ENCODE data around the gene AADACL4.

Gene AADACL4

GRCh38 chr1:12643785-12644184 lies at the start of gene AADACL4:
Gene AADACL4, plus strand, starts transcription at chr1:12644085. Its CDS starts 462 bp downstream, at chr1:12644547.
- DNase-seq = no peak

DNA sequence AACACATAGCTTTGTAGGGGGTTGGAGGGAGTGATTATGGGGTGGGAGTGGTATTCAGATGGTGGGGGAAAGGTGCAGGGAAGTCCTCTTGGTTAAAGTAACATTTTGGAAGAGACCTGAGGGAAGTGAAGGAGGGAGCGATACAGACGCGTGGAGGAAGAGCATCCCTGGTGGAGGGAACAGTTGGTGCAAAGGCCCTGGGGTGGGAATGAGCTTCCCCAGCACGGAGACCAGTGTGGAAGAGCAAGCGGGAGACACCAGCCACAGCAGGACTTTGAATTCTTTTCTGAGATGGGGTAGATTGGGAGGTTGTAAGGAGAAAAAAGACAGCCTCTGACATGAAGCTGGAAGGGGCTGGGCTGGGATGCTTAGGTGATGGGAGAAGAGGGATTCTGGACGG lies 49.4 kb upstream of the AADACL4 start:
- DNase-seq = no peak

GRCh38 chr1:12594966-12595756 lies 48.7 kb upstream of the AADACL4 start:
- no peak for DNase-seq

- no peak for DNase-seq
Observed at GRCh38 chr1:12595757-12596006, 48.2 kb upstream of the AADACL4 start.

- DNase-seq = no peak
Observed at GRCh38 chr1:12596007-12596821, 47.7 kb upstream of the AADACL4 start.

- no peak for DNase-seq
Observed at GRCh38 chr1:12597792-12598191, 46.1 kb upstream of the AADACL4 start.

- DNase-seq = no peak
Observed at GRCh38 chr1:12598974-12599373, 44.9 kb upstream of the AADACL4 start.

- DNase-seq = no peak
Observed at GRCh38 chr1:12599657-12600056, 44.2 kb upstream of the AADACL4 start.

DNA sequence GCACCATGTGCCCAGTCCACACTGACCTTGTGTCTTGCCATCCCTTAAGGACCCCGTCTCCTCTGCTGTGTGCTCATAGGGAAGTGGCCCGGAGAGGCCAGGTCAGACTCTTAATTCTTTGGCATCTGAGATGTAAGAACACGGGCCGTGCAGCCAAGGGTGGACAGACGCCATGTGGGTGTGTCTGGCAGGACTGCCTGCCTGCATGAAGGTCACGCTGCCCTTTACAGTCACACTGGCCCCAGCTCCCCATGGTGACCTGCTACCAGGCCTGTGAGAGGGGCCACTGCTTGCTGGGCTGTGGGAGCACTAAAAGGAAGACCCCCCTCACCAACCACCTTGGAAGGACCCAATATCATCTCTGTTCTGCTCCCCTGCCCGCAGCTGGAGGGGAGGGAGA lies 43.5 kb upstream of the AADACL4 start:
- DNase-seq = no peak

GRCh38 chr1:12600880-12601633 lies 42.8 kb upstream of the AADACL4 start:
- peak in 1 of 2 experiments; percentile 12 for DNase-seq

DNA sequence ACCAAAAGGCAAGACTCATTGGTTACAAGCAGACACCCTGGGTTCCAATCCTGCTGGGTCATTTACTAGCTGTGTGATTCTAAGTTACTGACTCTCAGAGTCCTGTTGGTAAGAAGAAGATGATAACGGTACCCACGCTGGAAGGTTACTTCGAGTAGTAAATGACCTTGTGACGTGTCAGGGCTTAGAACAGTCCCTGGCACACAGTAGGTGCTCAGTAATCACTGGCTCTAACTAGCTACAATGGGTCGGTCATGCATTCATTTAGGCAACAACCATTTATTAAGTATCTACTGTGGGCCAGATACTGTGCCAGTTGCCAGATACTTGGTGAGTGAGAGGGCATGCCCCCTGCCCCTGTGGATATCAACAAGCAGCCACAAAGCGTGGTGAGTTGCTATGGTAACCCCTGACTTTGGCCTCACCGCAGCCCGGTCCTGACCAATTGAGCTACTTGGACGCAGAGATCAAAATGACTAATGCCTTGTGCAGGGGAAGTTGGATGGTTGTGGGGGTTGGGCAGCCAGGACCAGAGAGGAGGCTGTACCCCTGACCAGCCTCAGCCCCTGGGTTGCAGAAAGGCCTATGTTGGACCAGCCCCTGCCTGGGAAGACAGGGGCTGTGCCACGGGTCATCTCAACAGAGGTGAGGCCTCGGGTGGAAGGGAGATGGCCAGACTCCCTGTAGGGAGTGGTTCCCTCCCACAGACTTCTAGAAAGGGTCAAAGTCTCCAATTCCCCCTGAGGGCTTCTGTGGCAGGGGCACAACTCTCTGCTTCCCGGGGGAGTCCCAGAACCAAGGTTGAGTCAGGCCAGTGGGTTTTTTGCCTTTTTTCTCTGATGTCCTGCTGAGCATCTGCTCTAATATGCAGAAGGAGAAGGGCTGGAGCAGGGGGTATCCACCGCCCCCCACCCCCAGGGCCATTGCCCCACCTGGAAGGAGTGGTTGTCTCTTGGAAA lies 41.9 kb upstream of the AADACL4 start:
- no peak for DNase-seq

GRCh38 chr1:12602659-12603024 lies 41.2 kb upstream of the AADACL4 start:
- DNase-seq = no peak

- DNase-seq = no peak
Observed at GRCh38 chr1:12603224-12603623, 40.7 kb upstream of the AADACL4 start.

GRCh38 chr1:12604114-12604874 lies 39.6 kb upstream of the AADACL4 start:
- peak; percentile 75 to 79 for DNase-seq

DNA sequence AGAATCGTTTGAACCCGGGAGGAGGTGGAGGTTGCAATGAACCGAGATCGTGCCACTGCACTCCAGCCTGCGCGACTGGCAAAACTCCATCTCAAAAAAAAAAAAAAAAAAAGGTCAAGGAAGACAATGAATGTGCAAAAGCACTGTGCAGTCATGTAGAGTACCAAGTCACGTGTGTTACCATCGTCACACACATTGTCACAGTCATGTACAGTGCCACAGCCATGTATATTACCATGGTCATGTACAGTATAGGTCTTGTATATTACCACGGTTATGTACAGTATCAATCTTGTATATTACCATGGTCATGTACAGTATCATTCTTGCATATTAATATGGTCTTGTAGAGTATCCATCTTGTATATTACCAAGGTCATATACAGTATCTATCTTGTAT lies 38.9 kb upstream of the AADACL4 start:
- DNase-seq = no peak

GRCh38 chr1:12607263-12607662 lies 36.6 kb upstream of the AADACL4 start:
- DNase-seq = no peak

DNA sequence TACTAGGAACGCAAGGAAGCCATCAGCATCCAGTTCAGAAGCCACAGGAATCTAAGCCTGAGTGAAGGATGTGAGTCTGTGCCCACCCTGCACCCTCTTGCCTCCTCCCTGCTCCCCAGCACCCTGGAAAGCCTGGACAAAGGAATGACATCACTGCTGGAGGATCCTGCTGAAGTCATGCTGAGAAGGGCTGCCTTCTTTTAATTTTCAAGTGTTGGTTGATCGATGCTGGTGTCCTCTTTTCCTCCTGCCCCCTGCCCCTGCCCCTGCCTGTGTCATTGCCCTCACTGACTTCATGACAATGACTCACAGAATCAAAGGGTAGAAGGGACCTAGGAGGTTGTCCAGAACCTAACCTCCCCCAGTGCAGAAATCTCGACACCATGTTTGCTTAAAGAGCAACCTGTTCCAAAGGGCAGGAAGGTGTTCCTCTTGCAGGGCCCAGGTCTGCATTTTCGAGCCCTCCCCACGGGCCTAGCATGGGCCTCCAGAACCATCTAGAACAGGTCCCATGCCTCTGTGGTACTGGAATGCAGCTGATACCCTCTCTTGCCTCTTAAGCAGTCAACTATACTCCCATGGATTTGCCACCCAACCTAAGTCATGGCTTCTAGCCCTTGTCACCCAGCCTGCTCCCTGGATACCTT lies 35.5 kb upstream of the AADACL4 start:
- DNase-seq = no peak

GRCh38 chr1:12609469-12610003 lies 34.3 kb upstream of the AADACL4 start:
- DNase-seq = no peak

DNA sequence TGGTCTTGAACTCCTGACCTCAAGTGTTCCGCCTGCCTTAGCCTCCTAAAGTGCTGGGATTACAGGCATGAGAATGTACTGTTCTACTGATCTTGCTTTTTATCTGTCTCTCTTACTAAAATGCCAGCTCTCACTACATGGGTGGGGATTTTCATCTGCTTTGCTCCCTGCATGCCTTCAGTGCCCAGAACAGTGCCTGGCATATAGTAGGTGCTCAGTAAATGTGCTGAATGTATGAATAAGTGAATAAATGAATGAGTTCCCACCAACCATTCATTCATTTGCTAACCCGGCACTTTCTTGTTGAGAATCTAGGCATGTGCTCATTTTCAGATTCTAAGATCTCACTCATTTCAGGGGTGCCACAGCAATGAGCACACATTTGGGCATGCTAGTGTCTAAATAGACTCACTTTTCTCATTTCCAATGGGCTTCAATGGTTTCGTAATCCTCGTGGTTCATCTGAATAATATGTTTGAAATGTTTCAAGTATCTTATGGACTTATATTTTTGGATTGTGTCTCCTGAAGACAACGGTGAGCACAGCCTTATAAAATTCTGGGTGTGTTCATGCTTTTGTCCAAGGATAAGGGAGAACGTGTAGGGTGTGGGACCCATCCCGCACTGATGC lies 33.5 kb upstream of the AADACL4 start:
- no peak for DNase-seq

DNA sequence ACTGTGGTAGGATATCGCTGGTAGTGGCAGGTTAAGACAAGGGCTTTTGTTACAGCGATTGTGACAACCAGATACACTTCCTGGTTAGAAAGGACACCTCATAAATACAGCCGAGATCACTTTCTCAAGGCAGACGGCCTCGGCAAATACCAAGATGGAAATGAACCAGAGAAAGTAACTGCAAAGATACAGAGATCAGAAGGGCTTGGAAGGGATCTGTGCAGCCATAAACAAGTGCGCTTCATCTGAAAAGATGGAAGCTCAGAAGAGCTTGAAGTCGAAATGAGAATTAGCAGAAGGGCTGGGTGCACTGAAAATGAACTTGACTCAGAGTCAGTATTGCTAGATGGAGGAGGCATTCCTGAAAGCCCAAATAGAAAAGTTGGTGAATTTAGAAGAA lies 32.9 kb upstream of the AADACL4 start:
- DNase-seq = no peak

GRCh38 chr1:12613180-12613579 lies 30.7 kb upstream of the AADACL4 start:
- no peak for DNase-seq

All from AML-193 (cell line).